GM12891 (cell line): ENCODE measurements around the gene TCP11L1.

Experiments
- PAX5 ChIP-seq: IDR thresholded peaks from 2 replicates; pipeline ENCODE4 v1.6.1; 2011; ENCODE audit warnings: low read length, moderate library complexity, mild to moderate bottlenecking; ENCODE audit not compliant: insufficient read depth, severe bottlenecking
- POLR2A ChIP-seq: IDR thresholded peaks from 2 replicates; pipeline ENCODE4 v1.6.1; 2011; ENCODE audit warnings: low read depth, low read length, control low read depth
- POLR2AphosphoS5 ChIP-seq: IDR thresholded peaks from 2 replicates; pipeline ENCODE4 v1.6.1; 2011; ENCODE audit warnings: low read depth, low read length, control low read depth
- POU2F2 ChIP-seq: IDR thresholded peaks from 2 replicates; pipeline ENCODE4 v1.6.1; 2011; ENCODE audit warnings: low read depth, mild to moderate bottlenecking, control low read depth, low read length, moderate library complexity
- SPI1 ChIP-seq: IDR thresholded peaks from 2 replicates; pipeline ENCODE4 v1.6.1; 2011; ENCODE audit warnings: low read depth, low read length, control low read depth
- TAF1 ChIP-seq: IDR thresholded peaks from 2 replicates; pipeline ENCODE4 v1.6.1; 2011; ENCODE audit warnings: low read depth, low read length, control low read depth

GRCh38 chr11:33006010-33006409, 33.4 kb upstream of the TCP11L1 start:
- TF ChIP-seq POLR2A = no peak
- TF ChIP-seq POLR2AphosphoS5 = no peak
- no peak for TF ChIP-seq TAF1
- no peak for TF ChIP-seq SPI1
- no peak for TF ChIP-seq PAX5
- no peak for TF ChIP-seq POU2F2
